ENCODE data around the gene FOXG1.

DNA sequence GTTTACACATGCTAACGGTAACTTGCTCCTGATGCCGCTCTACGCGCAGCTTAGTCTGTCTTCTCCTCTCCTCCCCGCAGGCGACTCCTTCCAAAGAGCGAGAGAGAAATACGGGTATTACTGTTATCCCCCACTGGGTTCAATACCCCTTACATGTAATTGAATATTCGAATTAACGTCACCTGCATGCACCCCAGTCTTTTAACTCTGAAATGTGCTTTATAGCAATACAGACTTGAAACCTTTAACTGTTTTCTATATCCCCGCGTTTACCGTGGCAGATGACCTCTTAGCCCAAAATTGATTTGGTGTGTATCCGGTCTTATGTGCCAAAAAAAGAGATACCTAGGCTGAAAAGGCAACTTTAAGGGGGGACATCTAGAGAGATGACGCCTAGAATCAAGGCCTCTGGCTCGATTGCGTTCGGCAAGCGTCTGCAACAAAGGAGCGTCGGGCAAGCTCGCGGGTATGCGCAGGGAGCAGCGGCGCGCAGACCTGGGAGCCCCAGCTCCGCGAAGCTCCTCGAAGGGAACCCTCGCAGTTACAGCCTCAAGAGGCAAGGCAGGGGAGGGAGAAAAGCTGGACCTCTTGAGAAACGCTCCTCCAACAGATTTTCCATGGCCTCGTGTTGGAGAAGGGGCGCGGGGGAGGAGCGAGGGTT is 6.8 kb upstream of the FOXG1 start:
- TF ChIP-seq, protein P1, sequence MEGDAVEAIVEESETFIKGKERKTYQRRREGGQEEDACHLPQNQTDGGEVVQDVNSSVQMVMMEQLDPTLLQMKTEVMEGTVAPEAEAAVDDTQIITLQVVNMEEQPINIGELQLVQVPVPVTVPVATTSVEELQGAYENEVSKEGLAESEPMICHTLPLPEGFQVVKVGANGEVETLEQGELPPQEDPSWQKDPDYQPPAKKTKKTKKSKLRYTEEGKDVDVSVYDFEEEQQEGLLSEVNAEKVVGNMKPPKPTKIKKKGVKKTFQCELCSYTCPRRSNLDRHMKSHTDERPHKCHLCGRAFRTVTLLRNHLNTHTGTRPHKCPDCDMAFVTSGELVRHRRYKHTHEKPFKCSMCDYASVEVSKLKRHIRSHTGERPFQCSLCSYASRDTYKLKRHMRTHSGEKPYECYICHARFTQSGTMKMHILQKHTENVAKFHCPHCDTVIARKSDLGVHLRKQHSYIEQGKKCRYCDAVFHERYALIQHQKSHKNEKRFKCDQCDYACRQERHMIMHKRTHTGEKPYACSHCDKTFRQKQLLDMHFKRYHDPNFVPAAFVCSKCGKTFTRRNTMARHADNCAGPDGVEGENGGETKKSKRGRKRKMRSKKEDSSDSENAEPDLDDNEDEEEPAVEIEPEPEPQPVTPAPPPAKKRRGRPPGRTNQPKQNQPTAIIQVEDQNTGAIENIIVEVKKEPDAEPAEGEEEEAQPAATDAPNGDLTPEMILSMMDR (IDR thresholded peaks at IDR 0.05): no peak
- no peak for TF ChIP-seq POLR2A (IDR thresholded peaks at IDR 0.05)
